Iris pigment epithelial cell (primary cell): ENCODE results near the gene ADGRA3.

Experiments used
- DNase-seq: peaks from one replicate; pipeline ENCODE4 v3.0.0-alpha.2; 2011; ENCODE audit warnings: low read depth

Gene ADGRA3

GRCh38 chr4:22477813-22478182, 38.1 kb downstream of the ADGRA3 start:
- DNase-seq = no peak

GRCh38 chr4:22477136-22477812, 38.6 kb downstream of the ADGRA3 start:
- no peak for DNase-seq

GRCh38 chr4:22476011-22476410, 39.9 kb downstream of the ADGRA3 start:
- peak; percentile 65 for DNase-seq

GRCh38 chr4:22475311-22475646, 40.6 kb downstream of the ADGRA3 start:
- DNase-seq = peak; percentile 55

GRCh38 chr4:22474636-22475310, 41.1 kb downstream of the ADGRA3 start:
- peak; percentile 41 for DNase-seq

GRCh38 chr4:22473268-22473667, 42.6 kb downstream of the ADGRA3 start:
- DNase-seq = peak; percentile 92

GRCh38 chr4:22471999-22472461, 43.8 kb downstream of the ADGRA3 start:
- no peak for DNase-seq

GRCh38 chr4:22471419-22471818, 44.4 kb downstream of the ADGRA3 start:
- no peak for DNase-seq

GRCh38 chr4:22466581-22466980, 49.3 kb downstream of the ADGRA3 start:
- no peak for DNase-seq

GRCh38 chr4:22465996-22466395, 49.9 kb downstream of the ADGRA3 start:
- DNase-seq = no peak

GRCh38 chr4:22465349-22465748, 50.5 kb downstream of the ADGRA3 start:
- no peak for DNase-seq

- no peak for DNase-seq
Measured at GRCh38 chr4:22463179-22463578, 52.7 kb downstream of the ADGRA3 start.

- no peak for DNase-seq
Measured at GRCh38 chr4:22462688-22463087, 53.2 kb downstream of the ADGRA3 start.

- DNase-seq = no peak
Measured at GRCh38 chr4:22460266-22460665, 55.6 kb downstream of the ADGRA3 start.

- DNase-seq = no peak
Measured at GRCh38 chr4:22458098-22458497, 57.8 kb downstream of the ADGRA3 start.

- no peak for DNase-seq
Measured at GRCh38 chr4:22457348-22457747, 58.5 kb downstream of the ADGRA3 start.

GRCh38 chr4:22456291-22456690, 59.6 kb downstream of the ADGRA3 start:
- DNase-seq = no peak

- no peak for DNase-seq
Measured at GRCh38 chr4:22454955-22455354, 60.9 kb downstream of the ADGRA3 start.

GRCh38 chr4:22454216-22454838, 61.5 kb downstream of the ADGRA3 start:
- no peak for DNase-seq

- DNase-seq = no peak
Measured at GRCh38 chr4:22444813-22445212, 71.1 kb downstream of the ADGRA3 start.

GRCh38 chr4:22442956-22443355, 72.9 kb downstream of the ADGRA3 start:
- DNase-seq = no peak

- no peak for DNase-seq
Measured at GRCh38 chr4:22440999-22441398, 74.9 kb downstream of the ADGRA3 start.

GRCh38 chr4:22439947-22440346, 75.9 kb downstream of the ADGRA3 start:
- DNase-seq = no peak
